ENCODE results near the gene UGCG. TPM values are rescaled to one million over a fixed set of nuclear protein-coding genes. Genes with fewer than 3 reads are reported as not detected.
"Not testable (repeated sequence)": the region's sequence is repeated elsewhere in the genome, so short reads cannot be mapped to it uniquely, and the experiment has no call there.

UGCG gene
- polyA plus RNA-seq, 2 of the 4 experiments (the other 2 are of a cell fraction) = 11.6 to 25.9 TPM

GRCh38 chr9:111873901-111874300, 22.7 kb upstream of the UGCG start:
- H3K4me2 ChIP-seq = no peak overlapping the region
- no peak for DNase-seq (ENCODE audit: low read depth in 1 of 2, low spot score in 1 of 2)
- no peak for ATAC-seq
- H3K4me3 ChIP-seq = no peak overlapping the region
- 81% methylated on average over 6 of the region's 6 CpGs for WGBS (ENCODE audit: missing lambda C conversion rate)
- no peak for FAIRE-seq
- ChIA-PET POLR2A (no interaction called here), CTCF (interaction anchor here (0.8 kb wide), 1 partner anchor 24 kb away, joined by 3 read pairs; no protein-coding TSS in a partner anchor)
- H3K27ac ChIP-seq = no peak overlapping the region
- no peaks in the 10 kb centered on the region for H3K4me1 ChIP-seq
- no peaks in the 10 kb centered on the region for H3K9me3 ChIP-seq
- TF ChIP-seq HOXB13 (CRISPR knock-in tag; IDR thresholded peaks at IDR 0.05; ENCODE audit: low read depth) = no peak
- no peak for TF ChIP-seq CTCF (IDR thresholded peaks at IDR 0.05)
- TF ChIP-seq JUNB (IDR thresholded peaks at IDR 0.05) = no peak
- TF ChIP-seq HDAC2 (IDR thresholded peaks at IDR 0.05) = no peak
- no peak for TF ChIP-seq POLR2AphosphoS2 (conservative IDR thresholded peaks at IDR 0.05; ENCODE audit: low read length)
- TF ChIP-seq BHLHE40 (IDR thresholded peaks at IDR 0.05; ENCODE audit: low read depth, low read length) = no peak
- TF ChIP-seq CEBPB (IDR thresholded peaks at IDR 0.05) = no peak
- TF ChIP-seq GATA3 (IDR thresholded peaks at IDR 0.05; ENCODE audit: borderline replicate concordance) = no peak
- no peak for TF ChIP-seq FOSL2 (IDR thresholded peaks at IDR 0.05)
- no peak for TF ChIP-seq FOSL2 (CRISPR knock-in tag; IDR thresholded peaks at IDR 0.05)
- TF ChIP-seq ELK1 (IDR thresholded peaks at IDR 0.05; ENCODE audit: low read depth, low read length) = no peak
- no peak for TF ChIP-seq HES2 (IDR thresholded peaks at IDR 0.05)
- no peak for TF ChIP-seq ZC3H11A (IDR thresholded peaks at IDR 0.05)
- TF ChIP-seq BCL3 (IDR thresholded peaks at IDR 0.05) = no peak
- TF ChIP-seq MAX (IDR thresholded peaks at IDR 0.05) = no peak
- no peak for TF ChIP-seq CBX8 (IDR thresholded peaks at IDR 0.05)
- TF ChIP-seq SREBF2 (IDR thresholded peaks at IDR 0.05) = no peak
- no peak for TF ChIP-seq MAFK (IDR thresholded peaks at IDR 0.05; ENCODE audit: partially characterized antibody)
- no peak for TF ChIP-seq RNF2 (IDR thresholded peaks at IDR 0.05; ENCODE audit: borderline replicate concordance, low read depth)

- POLR2A ChIA-PET = no interaction called here
- no peak for TF ChIP-seq CHD2 (IDR thresholded peaks at IDR 0.05; ENCODE audit: low read length, partially characterized antibody)
- no peak for TF ChIP-seq ZSCAN20 (CRISPR knock-in tag; IDR thresholded peaks at IDR 0.05)
- TF ChIP-seq MAZ (IDR thresholded peaks at IDR 0.05; ENCODE audit: borderline replicate concordance, low read depth, low read length) = no peak
- no peak for TF ChIP-seq FOSL2 (IDR thresholded peaks at IDR 0.05)
- no peak for TF ChIP-seq FOSL2 (CRISPR knock-in tag; IDR thresholded peaks at IDR 0.05)
- TF ChIP-seq ESRRA (IDR thresholded peaks at IDR 0.05; ENCODE audit: borderline replicate concordance, low read length) = no peak
- TF ChIP-seq HOXB5 (CRISPR knock-in tag; IDR thresholded peaks at IDR 0.05) = no peak
- TF ChIP-seq FOXS1 (CRISPR knock-in tag; IDR thresholded peaks at IDR 0.05) = no peak
- no peak for TF ChIP-seq CHD4 (IDR thresholded peaks at IDR 0.05; ENCODE audit: borderline replicate concordance)
- TF ChIP-seq TP53 (CRISPR knock-in tag; IDR thresholded peaks at IDR 0.05) = no peak
- TF ChIP-seq FOSB (CRISPR knock-in tag; IDR thresholded peaks at IDR 0.05) = no peak
- TF ChIP-seq CBX8 (IDR thresholded peaks at IDR 0.05) = no peak
- TF ChIP-seq ELK1 (IDR thresholded peaks at IDR 0.05; ENCODE audit: low read depth, low read length) = no peak
- no peak for TF ChIP-seq PBX3 (IDR thresholded peaks at IDR 0.05)
- no peak for TF ChIP-seq CEBPB (IDR thresholded peaks at IDR 0.05)
- TF ChIP-seq HOXB13 (CRISPR knock-in tag; IDR thresholded peaks at IDR 0.05; ENCODE audit: low read depth) = no peak
- no peak for TF ChIP-seq HOXA7 (CRISPR knock-in tag; IDR thresholded peaks at IDR 0.05)
- WGBS (ENCODE audit: missing lambda C conversion rate) = 83% methylated on average over 2 of the region's 2 CpGs
- DNase-seq (ENCODE audit: low read depth in 1 of 2, low spot score in 1 of 2) = no peak
- no peak for FAIRE-seq
- no peak overlapping the region for H3K4me2 ChIP-seq
- ATAC-seq = no peak
- no peaks in the 10 kb centered on the region for H3K4me1 ChIP-seq
- H3K27ac ChIP-seq = no peak overlapping the region
- no peak overlapping the region for H3K4me3 ChIP-seq
- H3K9me3 ChIP-seq = no peaks in the 10 kb centered on the region
- CTCF ChIA-PET = interaction anchor here (1.1 kb wide), 1 partner anchor 224 kb away, joined by 3 read pairs; no protein-coding TSS in a partner anchor
These were observed 22.1 kb upstream of the UGCG start for GRCh38 chr9:111874500-111874899.

GRCh38 chr9:111875291-111875690, 21.3 kb upstream of the UGCG start:
- H3K9me3 ChIP-seq; DNase-seq (ENCODE audit: low read depth in 1 of 2, low spot score in 1 of 2); H3K27ac ChIP-seq; FAIRE-seq; ATAC-seq; H3K4me2 ChIP-seq; POLR2A ChIA-PET; H3K4me3 ChIP-seq; H3K4me1 ChIP-seq: not testable (repeated sequence)
- CTCF ChIA-PET = interaction anchor here (1.1 kb wide), 1 partner anchor 223 kb away, joined by 3 read pairs; no protein-coding TSS in a partner anchor
- 69% methylated on average over 1 of the region's 1 CpG for WGBS (ENCODE audit: missing lambda C conversion rate)
